Measurements from ENCODE around the gene CRP. TPM values are rescaled to one million over a fixed set of nuclear protein-coding genes. Genes with fewer than 3 reads are reported as not detected.
A peak's percentile ranks its signal among the peaks of the same experiment; 100 is the strongest.

The CRP gene
- polyA plus RNA-seq, 2 of the 4 experiments (the other 2 are of a cell fraction): not detected

- CTCF ChIA-PET: no interaction called here
- Histone ChIP-seq H3K27ac (no peak overlapping the region), H3K4me2 (no peak overlapping the region), H3K4me1 (peaks cover 11% of the 10 kb centered on the region), H3K9me3 (no peaks in the 10 kb centered on the region), H3K4me3 (no peak overlapping the region)
- no peak for FAIRE-seq
- no peak for ATAC-seq
- WGBS (ENCODE audit: missing lambda C conversion rate): 15% methylated on average over 2 of the region's 2 CpGs
- no peak for DNase-seq (ENCODE audit: low read depth in 1 of 2, low spot score in 1 of 2)
- TF ChIP-seq ZSCAN20 (CRISPR knock-in tag; IDR thresholded peaks at IDR 0.05): no peak
- peak; percentile 63 for TF ChIP-seq MAFK (IDR thresholded peaks at IDR 0.05; ENCODE audit: partially characterized antibody)
- POLR2A ChIA-PET: no interaction called here
These were observed 35.2 kb upstream of the CRP start for GRCh38 chr1:159749630-159750029.

- no peaks in the 10 kb centered on the region for H3K9me3 ChIP-seq
- no peak for FAIRE-seq
- CTCF ChIA-PET: interaction anchor here (0.9 kb wide), 1 partner anchor 143 kb away, joined by 5 read pairs; no protein-coding TSS in a partner anchor
These were observed 34.0 kb upstream of the CRP start for GRCh38 chr1:159748370-159748769.

GRCh38 chr1:159746666-159747065 is 32.3 kb upstream of the CRP start:
- Histone ChIP-seq H3K4me3 (no peak overlapping the region), H3K27ac (no peak overlapping the region), H3K4me2 (no peak overlapping the region), H3K4me1 (peaks cover 2% of the 10 kb centered on the region; the same call in 2 of the 3 replicates), H3K9me3 (no peaks in the 10 kb centered on the region)
- WGBS (ENCODE audit: missing lambda C conversion rate): 31% methylated on average over 3 of the region's 3 CpGs
- FAIRE-seq: no peak
- ChIA-PET CTCF (no interaction called here), POLR2A (no interaction called here)
- TF ChIP-seq MAFK (IDR thresholded peaks at IDR 0.05; ENCODE audit: partially characterized antibody) (no peak), ZFP36 (IDR thresholded peaks at IDR 0.05; ENCODE audit: borderline replicate concordance, partially characterized antibody) (no peak), FOXS1 (CRISPR knock-in tag; IDR thresholded peaks at IDR 0.05) (no peak), HOXB5 (CRISPR knock-in tag; IDR thresholded peaks at IDR 0.05) (no peak), SMC3 (IDR thresholded peaks at IDR 0.05) (no peak), RNF2 (IDR thresholded peaks at IDR 0.05; ENCODE audit: borderline replicate concordance, low read depth) (no peak), REST (IDR thresholded peaks at IDR 0.05) (no peak), RCOR1 (IDR thresholded peaks at IDR 0.05; ENCODE audit: low read depth, low read length) (no peak), EP300 (IDR thresholded peaks at IDR 0.05) (no peak), HEYL (CRISPR knock-in tag; IDR thresholded peaks at IDR 0.05) (no peak), RFX5 (IDR thresholded peaks at IDR 0.05) (no peak), KDM1A (IDR thresholded peaks at IDR 0.05; ENCODE audit: low read depth) (no peak), NR3C1 (IDR thresholded peaks at IDR 0.05) (no peak), BHLHE40 (IDR thresholded peaks at IDR 0.05; ENCODE audit: low read depth, low read length) (no peak), PHF8 (IDR thresholded peaks at IDR 0.05; ENCODE audit: borderline replicate concordance, low read depth) (no peak), ZSCAN20 (CRISPR knock-in tag; IDR thresholded peaks at IDR 0.05) (no peak), JUNB (IDR thresholded peaks at IDR 0.05) (no peak), E2F6 (IDR thresholded peaks at IDR 0.05; ENCODE audit: borderline replicate concordance, low read depth) (no peak), NPAS2 (CRISPR knock-in tag; IDR thresholded peaks at IDR 0.05; ENCODE audit: borderline replicate concordance) (no peak)
- no peak for ATAC-seq
- DNase-seq (ENCODE audit: low read depth in 1 of 2, low spot score in 1 of 2): no peak

More at GRCh38 chr1:159748370-159748769, 34.0 kb upstream of the CRP start:
- ATAC-seq (no peak), DNase-seq (ENCODE audit: low read depth in 1 of 2, low spot score in 1 of 2) (no peak)
- peaks cover 11% of the 10 kb centered on the region for H3K4me1 ChIP-seq
- POLR2A ChIA-PET: interaction anchor here (0.5 kb wide), 1 partner anchor 59 kb away, joined by 3 read pairs; no protein-coding TSS in a partner anchor
- TF ChIP-seq NPAS2 (CRISPR knock-in tag; IDR thresholded peaks at IDR 0.05; ENCODE audit: borderline replicate concordance) (no peak), POLR2AphosphoS2 (conservative IDR thresholded peaks at IDR 0.05; ENCODE audit: low read length) (no peak), CEBPB (IDR thresholded peaks at IDR 0.05) (no peak), ZC3H11A (IDR thresholded peaks at IDR 0.05) (no peak), RFX5 (IDR thresholded peaks at IDR 0.05) (no peak), MAFK (IDR thresholded peaks at IDR 0.05; ENCODE audit: partially characterized antibody) (no peak), RAD21 (conservative IDR thresholded peaks at IDR 0.05 in 1 of 2, IDR thresholded peaks at IDR 0.05 in 1 of 2) (no peak), ZFP36 (IDR thresholded peaks at IDR 0.05; ENCODE audit: borderline replicate concordance, partially characterized antibody) (no peak), JUN (IDR thresholded peaks at IDR 0.05) (no peak), TP53 (CRISPR knock-in tag; IDR thresholded peaks at IDR 0.05) (no peak), GATA3 (IDR thresholded peaks at IDR 0.05; ENCODE audit: borderline replicate concordance) (no peak), KDM5A (IDR thresholded peaks at IDR 0.05) (no peak), KDM1A (IDR thresholded peaks at IDR 0.05; ENCODE audit: low read depth) (no peak), ZNF302 (CRISPR knock-in tag; IDR thresholded peaks at IDR 0.05) (no peak), HES2 (IDR thresholded peaks at IDR 0.05) (no peak), RCOR1 (IDR thresholded peaks at IDR 0.05; ENCODE audit: low read depth, low read length) (no peak), HOXB5 (CRISPR knock-in tag; IDR thresholded peaks at IDR 0.05) (no peak), EHF (CRISPR knock-in tag; IDR thresholded peaks at IDR 0.05) (no peak), ELK1 (IDR thresholded peaks at IDR 0.05; ENCODE audit: low read depth, low read length) (no peak)
- H3K4me3 ChIP-seq: no peak overlapping the region
- H3K4me2 ChIP-seq: no peak overlapping the region
- 54% methylated on average over 1 of the region's 1 CpG for WGBS (ENCODE audit: missing lambda C conversion rate)
- H3K27ac ChIP-seq: no peak overlapping the region

All from A549 (cell line).